Endothelial cell (in vitro differentiated cells): ENCODE measurements around the gene SLC12A3. TPM values are rescaled to one million over a fixed set of nuclear protein-coding genes. Genes with fewer than 3 reads are reported as not detected.

Experiments
- DNase-seq: peaks from one replicate; pipeline ENCODE4 v3.0.0; 2021; ENCODE audit warnings: low spot score
- H3K27ac Mint-ChIP-seq: one replicate; pipeline ENCODE4 v1.8.0; 2021; ENCODE audit warnings: mixed read lengths, inconsistent platforms; ENCODE audit not compliant: unreplicated experiment
- H3K27me3 Mint-ChIP-seq: one replicate; pipeline ENCODE4 v1.8.0; 2021; ENCODE audit warnings: mild to moderate bottlenecking, moderate library complexity, mixed read lengths, inconsistent platforms; ENCODE audit not compliant: unreplicated experiment
- H3K36me3 Mint-ChIP-seq: one replicate; pipeline ENCODE4 v1.8.0; 2021; ENCODE audit warnings: mild to moderate bottlenecking, low read depth, mixed read lengths, inconsistent platforms; ENCODE audit not compliant: unreplicated experiment
- H3K4me1 Mint-ChIP-seq: one replicate; pipeline ENCODE4 v1.8.0; 2021; ENCODE audit warnings: mild to moderate bottlenecking, mixed read lengths, inconsistent platforms; ENCODE audit not compliant: unreplicated experiment
- H3K4me3 Mint-ChIP-seq: one replicate; pipeline ENCODE4 v1.8.0; 2021; ENCODE audit warnings: mild to moderate bottlenecking, mixed read lengths, inconsistent platforms; ENCODE audit not compliant: unreplicated experiment
- H3K9me3 Mint-ChIP-seq: one replicate; pipeline ENCODE4 v1.8.0; 2021; ENCODE audit warnings: mixed read lengths, inconsistent platforms; ENCODE audit not compliant: unreplicated experiment
- total RNA-seq: library from RNA; stranded (reverse); fragmentation: NEBNext Ultra II Directional; extraction: Animal tissue kit (Norgen Biotek cat#: 25700); gene quantifications from one replicate; pipeline ENCODE4 v1.2.1, GENCODE V29; 2021; ENCODE audit not compliant: unreplicated experiment
- TF ChIP-seq, protein P1 (sequence below): fragments of 200-600 bp; sonication (generic); IDR thresholded peaks from one replicate; pipeline ENCODE4 v1.5.0; 2021; ENCODE audit warnings: antibody characterized with exemption; ENCODE audit not compliant: unreplicated experiment

Gene SLC12A3
- total RNA-seq, 1 donor from 2014 or later = not detected

DNA sequence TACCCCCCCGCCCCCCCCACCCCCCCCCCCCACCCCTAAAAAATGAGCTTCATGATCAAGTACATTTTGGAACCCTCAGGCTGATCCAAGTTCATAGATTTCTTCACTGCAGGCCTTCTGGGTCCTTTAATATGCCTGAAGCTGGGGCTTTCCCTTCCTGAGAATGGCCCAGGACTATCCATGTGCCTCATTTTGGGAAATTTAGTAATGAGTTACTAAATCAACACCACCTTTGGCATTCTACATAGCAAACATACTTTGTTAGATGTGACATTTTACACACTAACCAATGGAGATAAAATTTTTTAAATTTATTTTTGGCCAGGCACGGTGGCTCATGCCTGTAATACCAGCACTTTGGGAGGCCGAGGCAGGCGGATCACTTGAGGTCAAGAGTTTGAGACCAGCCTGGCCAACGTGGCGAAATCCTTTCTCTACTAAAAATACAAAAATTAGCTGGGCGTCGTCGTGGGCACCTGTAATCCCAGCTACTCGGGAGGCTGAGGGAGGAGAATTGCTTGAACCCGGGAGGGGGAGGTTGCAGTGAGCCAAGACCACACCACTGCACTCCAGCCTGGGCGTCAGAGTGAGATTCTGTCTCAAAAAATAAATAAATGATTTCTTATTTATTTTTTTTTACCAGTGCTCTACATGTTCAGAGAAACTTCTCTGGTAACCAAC lies 81.0 kb downstream of the SLC12A3 start:
- no peaks in the 10 kb centered on the region for H3K9me3 Mint-ChIP-seq
- TF ChIP-seq, protein P1, sequence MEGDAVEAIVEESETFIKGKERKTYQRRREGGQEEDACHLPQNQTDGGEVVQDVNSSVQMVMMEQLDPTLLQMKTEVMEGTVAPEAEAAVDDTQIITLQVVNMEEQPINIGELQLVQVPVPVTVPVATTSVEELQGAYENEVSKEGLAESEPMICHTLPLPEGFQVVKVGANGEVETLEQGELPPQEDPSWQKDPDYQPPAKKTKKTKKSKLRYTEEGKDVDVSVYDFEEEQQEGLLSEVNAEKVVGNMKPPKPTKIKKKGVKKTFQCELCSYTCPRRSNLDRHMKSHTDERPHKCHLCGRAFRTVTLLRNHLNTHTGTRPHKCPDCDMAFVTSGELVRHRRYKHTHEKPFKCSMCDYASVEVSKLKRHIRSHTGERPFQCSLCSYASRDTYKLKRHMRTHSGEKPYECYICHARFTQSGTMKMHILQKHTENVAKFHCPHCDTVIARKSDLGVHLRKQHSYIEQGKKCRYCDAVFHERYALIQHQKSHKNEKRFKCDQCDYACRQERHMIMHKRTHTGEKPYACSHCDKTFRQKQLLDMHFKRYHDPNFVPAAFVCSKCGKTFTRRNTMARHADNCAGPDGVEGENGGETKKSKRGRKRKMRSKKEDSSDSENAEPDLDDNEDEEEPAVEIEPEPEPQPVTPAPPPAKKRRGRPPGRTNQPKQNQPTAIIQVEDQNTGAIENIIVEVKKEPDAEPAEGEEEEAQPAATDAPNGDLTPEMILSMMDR = no peak
- H3K4me3 Mint-ChIP-seq = no peak overlapping the region
- H3K4me1 Mint-ChIP-seq = peaks cover 2% of the 10 kb centered on the region
- DNase-seq = no peak
- H3K27me3 Mint-ChIP-seq = peaks cover under 1% of the 10 kb centered on the region
- H3K36me3 Mint-ChIP-seq = peaks cover 15% of the 10 kb centered on the region
- H3K27ac Mint-ChIP-seq = no peak overlapping the region

- Mint-ChIP-seq H3K4me1 (peaks cover 2% of the 10 kb centered on the region), H3K9me3 (no peaks in the 10 kb centered on the region), H3K27ac (no peak overlapping the region), H3K4me3 (no peak overlapping the region), H3K27me3 (peaks cover 2% of the 10 kb centered on the region), H3K36me3 (peaks cover 12% of the 10 kb centered on the region)
- no peak for DNase-seq
- TF ChIP-seq, protein P1 = no peak
Measured at GRCh38 chr16:56946767-56947603, 82.0 kb downstream of the SLC12A3 start.

DNA sequence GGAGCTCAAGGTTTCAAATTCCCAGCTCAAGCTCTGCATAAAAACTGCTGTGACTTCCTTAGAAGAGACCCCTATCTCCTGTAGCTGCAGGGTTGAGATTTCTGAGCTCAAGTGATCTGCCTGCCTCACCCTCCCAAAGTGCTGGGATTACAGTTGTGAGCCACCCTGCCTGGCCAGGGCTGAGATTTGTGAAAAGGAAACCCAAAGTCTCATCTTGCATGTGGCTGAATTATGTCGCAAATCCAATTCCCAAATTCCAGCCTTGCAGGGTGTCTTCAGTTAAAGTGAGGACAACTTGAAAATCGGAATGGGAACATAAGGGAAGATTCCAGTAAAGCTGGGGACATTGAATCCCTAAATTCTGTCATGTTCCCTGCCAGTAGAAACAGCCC lies 82.6 kb downstream of the SLC12A3 start:
- Mint-ChIP-seq H3K9me3 (no peaks in the 10 kb centered on the region), H3K36me3 (peaks cover 11% of the 10 kb centered on the region), H3K27me3 (peaks cover 2% of the 10 kb centered on the region), H3K27ac (no peak overlapping the region), H3K4me3 (no peak overlapping the region), H3K4me1 (peaks cover 2% of the 10 kb centered on the region)
- TF ChIP-seq, protein P1 = no peak
- DNase-seq = no peak

GRCh38 chr16:56948234-56948633 lies 83.2 kb downstream of the SLC12A3 start:
- peaks cover 2% of the 10 kb centered on the region for H3K4me1 Mint-ChIP-seq
- no peak for DNase-seq
- H3K4me3 Mint-ChIP-seq = no peak overlapping the region
- TF ChIP-seq, protein P1 = no peak
- no peak overlapping the region for H3K27ac Mint-ChIP-seq
- peaks cover 5% of the 10 kb centered on the region for H3K36me3 Mint-ChIP-seq
- no peaks in the 10 kb centered on the region for H3K9me3 Mint-ChIP-seq
- H3K27me3 Mint-ChIP-seq = peaks cover 2% of the 10 kb centered on the region

DNA sequence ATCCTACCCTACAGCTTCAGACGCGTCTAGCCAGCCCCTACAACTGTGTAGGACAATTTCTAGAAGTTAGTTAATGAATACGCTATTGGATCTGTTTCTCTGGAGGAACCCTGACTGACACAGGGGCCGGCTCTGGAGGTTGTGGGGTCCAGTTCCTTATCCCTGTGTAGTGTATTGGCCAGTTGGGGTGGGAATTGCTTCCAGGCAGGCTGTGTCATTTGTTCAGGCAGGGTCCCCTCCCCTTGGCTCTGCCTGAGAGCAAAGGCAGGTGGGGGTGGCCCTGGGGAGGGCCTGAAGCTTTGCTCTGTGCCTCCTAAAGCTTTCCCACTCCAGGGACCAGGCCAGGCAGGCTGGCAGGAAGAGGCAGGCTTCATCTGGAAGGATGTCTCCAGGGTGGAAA lies 85.0 kb downstream of the SLC12A3 start:
- TF ChIP-seq, protein P1 = no peak
- Mint-ChIP-seq H3K27ac (no peak overlapping the region), H3K4me3 (no peak overlapping the region), H3K9me3 (no peaks in the 10 kb centered on the region), H3K4me1 (peaks cover 2% of the 10 kb centered on the region), H3K36me3 (peaks cover under 1% of the 10 kb centered on the region), H3K27me3 (peaks cover 2% of the 10 kb centered on the region)
- DNase-seq = no peak
